Adrenal gland (tissue), 5 donors: ENCODE data around the gene PPP1R16B.

ENCODE experiments used
- POLR2A ChIP-seq, 2 donors: fragments of 450-650 bp; IDR thresholded peaks; one replicate each; pipeline ENCODE4 v1.6.1; 2017; ENCODE audit warnings: antibody characterized with exemption in 2 of 2, mild to moderate bottlenecking in 2 of 2, moderate library complexity in 1 of 2
- TF ChIP-seq, protein P1 (sequence below), 6 experiments: fragments of 450-650 bp in 4 of 6; fragments of 200-600 bp in 2 of 6; sonication (generic) in 1 of 6; IDR thresholded peaks; 1 replicate in 5 of 6; 2 replicates in 1 of 6; pipeline versions ENCODE4 v1.5.1 to v1.8.0; 2016 to 2021; ENCODE audit warnings: antibody characterized with exemption in 6 of 6, mild to moderate bottlenecking in 2 of 6, moderate library complexity in 1 of 6
- donor health status: DM: no; HTN: no; CAD: no.

- TF ChIP-seq, protein P1, sequence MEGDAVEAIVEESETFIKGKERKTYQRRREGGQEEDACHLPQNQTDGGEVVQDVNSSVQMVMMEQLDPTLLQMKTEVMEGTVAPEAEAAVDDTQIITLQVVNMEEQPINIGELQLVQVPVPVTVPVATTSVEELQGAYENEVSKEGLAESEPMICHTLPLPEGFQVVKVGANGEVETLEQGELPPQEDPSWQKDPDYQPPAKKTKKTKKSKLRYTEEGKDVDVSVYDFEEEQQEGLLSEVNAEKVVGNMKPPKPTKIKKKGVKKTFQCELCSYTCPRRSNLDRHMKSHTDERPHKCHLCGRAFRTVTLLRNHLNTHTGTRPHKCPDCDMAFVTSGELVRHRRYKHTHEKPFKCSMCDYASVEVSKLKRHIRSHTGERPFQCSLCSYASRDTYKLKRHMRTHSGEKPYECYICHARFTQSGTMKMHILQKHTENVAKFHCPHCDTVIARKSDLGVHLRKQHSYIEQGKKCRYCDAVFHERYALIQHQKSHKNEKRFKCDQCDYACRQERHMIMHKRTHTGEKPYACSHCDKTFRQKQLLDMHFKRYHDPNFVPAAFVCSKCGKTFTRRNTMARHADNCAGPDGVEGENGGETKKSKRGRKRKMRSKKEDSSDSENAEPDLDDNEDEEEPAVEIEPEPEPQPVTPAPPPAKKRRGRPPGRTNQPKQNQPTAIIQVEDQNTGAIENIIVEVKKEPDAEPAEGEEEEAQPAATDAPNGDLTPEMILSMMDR (IDR thresholded peaks at IDR 0.05), result no peak
- TF ChIP-seq POLR2A (IDR thresholded peaks at IDR 0.05), result no peak
Measured at GRCh38 chr20:38930242-38930569, 124.7 kb downstream of the PPP1R16B start.
